NCI-H2227 (cell line): ENCODE data around the gene INS.
"Not testable (repeated sequence)": the region's sequence is repeated elsewhere in the genome, so short reads cannot be mapped to it uniquely, and the experiment has no call there.

Experiments used
- DNase-seq: peaks from one replicate; lab custom pipeline; 2025; ENCODE audit not compliant: unreplicated experiment; lab: John Stamatoyannopoulos, UW

INS gene

GRCh38 chr11:2182692-2183474 is 21.9 kb upstream of the INS start:
- DNase-seq: no peak

- no peak for DNase-seq
Observed at GRCh38 chr11:2182075-2182474, 21.1 kb upstream of the INS start.

- no peak for DNase-seq
Observed at GRCh38 chr11:2180789-2181370, 19.9 kb upstream of the INS start.

GRCh38 chr11:2180347-2180746 is 19.3 kb upstream of the INS start:
- DNase-seq: no peak

- DNase-seq: no peak
Observed at GRCh38 chr11:2179516-2179915, 18.5 kb upstream of the INS start.

GRCh38 chr11:2178906-2179494 is 18.0 kb upstream of the INS start:
- DNase-seq: peak; percentile 42

- not testable (repeated sequence) for DNase-seq
Observed at GRCh38 chr11:2178055-2178773, 17.2 kb upstream of the INS start.

- peak; percentile 76 for DNase-seq
Observed at GRCh38 chr11:2177076-2177475, 16.1 kb upstream of the INS start.

- DNase-seq: no peak
Observed at GRCh38 chr11:2176389-2176900, 15.4 kb upstream of the INS start.

- no peak for DNase-seq
Observed at GRCh38 chr11:2175659-2176058, 14.7 kb upstream of the INS start.

GRCh38 chr11:2174361-2174760 is 13.4 kb upstream of the INS start:
- DNase-seq: no peak

- DNase-seq: no peak
Observed at GRCh38 chr11:2173761-2174160, 12.8 kb upstream of the INS start.

- no peak for DNase-seq
Observed at GRCh38 chr11:2173150-2173693, 12.2 kb upstream of the INS start.

- no peak for DNase-seq
Observed at GRCh38 chr11:2172676-2173075, 11.7 kb upstream of the INS start.

GRCh38 chr11:2171591-2172003 is 10.6 kb upstream of the INS start, which contains the start of gene TH:
Gene TH (minus strand): TSS chr11:2171815. CDS start chr11:2171786, 29 bp downstream.
- no peak for DNase-seq

- DNase-seq: no peak
Observed at GRCh38 chr11:2169626-2170570, 8.9 kb upstream of the INS start.

- DNase-seq: no peak
Observed at GRCh38 chr11:2169005-2169378, 8.0 kb upstream of the INS start.

- DNase-seq: no peak
Observed at GRCh38 chr11:2168286-2169004, 7.4 kb upstream of the INS start.
